Stimulated activated naive B cell treated with anti-CD40 and anti-IgM and Interleukin-4, amounts not matched to agents 10 μg/mL and 1 μg/mL and 100 μg/mL, for 72 hours (primary cell): ENCODE measurements around the gene CROCC2.
A peak's percentile ranks its signal among the peaks of the same experiment; 100 is the strongest.

ENCODE experiments used
- ATAC-seq, 2 donors: fragments of 150-1000 bp; cut with Tn5 transposase; replicated peaks; 2 replicates each; pipeline ENCODE4 v1.10.0; 2021; ENCODE audit warnings: moderate library complexity in 1 of 2
- DNase-seq: peaks from one replicate; pipeline ENCODE4 v3.0.0; 2021
- H3K27ac Mint-ChIP-seq: one replicate; pipeline ENCODE4 v1.8.0; 2022; ENCODE audit warnings: mild to moderate bottlenecking, mixed read lengths
- H3K27me3 Mint-ChIP-seq, 2 donors: one replicate each; pipeline ENCODE4 v1.8.0; 2022; ENCODE audit warnings: mixed read lengths in 2 of 2
- H3K36me3 Mint-ChIP-seq, 2 donors: one replicate each; pipeline ENCODE4 v1.8.0; 2022; ENCODE audit warnings: mixed read lengths in 2 of 2, mild to moderate bottlenecking in 1 of 2
- H3K4me1 Mint-ChIP-seq, 2 donors: one replicate each; pipeline ENCODE4 v1.8.0; 2022; ENCODE audit warnings: mixed read lengths in 2 of 2, mild to moderate bottlenecking in 1 of 2
- H3K4me3 Mint-ChIP-seq, 2 donors: one replicate each; pipeline ENCODE4 v1.8.0; 2022; ENCODE audit warnings: mild to moderate bottlenecking in 2 of 2, mixed read lengths in 2 of 2, moderate library complexity in 1 of 2
- H3K9me3 Mint-ChIP-seq, 2 donors: one replicate each; pipeline ENCODE4 v1.8.0; 2022; ENCODE audit warnings: mixed read lengths in 2 of 2, mild to moderate bottlenecking in 1 of 2

The CROCC2 gene

DNA sequence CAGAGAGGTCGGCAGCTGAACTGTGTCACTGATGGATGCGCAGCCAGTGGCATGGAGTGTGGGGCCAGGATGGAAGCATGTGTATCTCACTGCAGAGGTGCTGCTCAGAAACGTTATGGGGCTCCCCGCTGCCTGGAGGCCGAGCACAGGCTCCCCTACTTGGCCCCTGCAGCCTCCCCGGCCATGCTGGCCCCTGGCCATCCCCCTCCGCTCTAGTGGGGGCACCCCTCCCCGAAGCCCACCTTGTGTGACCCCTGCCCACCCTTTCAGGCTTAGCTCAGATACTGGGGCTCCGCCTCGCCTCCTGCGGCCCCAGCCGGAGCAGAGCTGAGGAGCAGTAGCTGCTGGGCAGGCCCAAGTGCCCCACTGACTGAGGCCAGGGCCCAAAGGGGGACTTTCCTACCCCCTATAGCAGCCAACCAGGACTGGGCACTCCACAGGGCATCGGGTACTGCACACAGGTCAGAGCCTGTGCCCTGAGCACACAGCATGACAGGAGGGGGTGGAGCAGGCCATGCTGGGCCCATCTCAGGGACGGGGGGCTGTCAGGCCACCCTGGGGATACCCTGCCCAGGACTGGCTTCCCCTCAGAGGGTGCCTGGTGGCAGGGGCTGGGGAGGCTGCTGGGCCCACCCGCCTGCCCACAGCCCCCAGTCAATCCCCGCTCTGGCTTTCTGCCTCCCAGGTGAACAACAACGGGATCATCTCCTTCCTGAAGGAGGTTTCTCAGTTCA, 123.6 kb downstream of the CROCC2 start:
- Mint-ChIP-seq H3K4me3 (no peak overlapping the region), H3K36me3 (peaks cover 5 to 8% of the 10 kb centered on the region in 2 donors), H3K9me3 (peaks cover 11% of the 10 kb centered on the region in 2 donors), H3K27ac (no peak overlapping the region), H3K27me3 (peaks cover 0 to 3% of the 10 kb centered on the region in 2 donors), H3K4me1 (peaks cover 8 to 11% of the 10 kb centered on the region in 2 donors)
- DNase-seq (no peak), ATAC-seq (no peak)

DNA sequence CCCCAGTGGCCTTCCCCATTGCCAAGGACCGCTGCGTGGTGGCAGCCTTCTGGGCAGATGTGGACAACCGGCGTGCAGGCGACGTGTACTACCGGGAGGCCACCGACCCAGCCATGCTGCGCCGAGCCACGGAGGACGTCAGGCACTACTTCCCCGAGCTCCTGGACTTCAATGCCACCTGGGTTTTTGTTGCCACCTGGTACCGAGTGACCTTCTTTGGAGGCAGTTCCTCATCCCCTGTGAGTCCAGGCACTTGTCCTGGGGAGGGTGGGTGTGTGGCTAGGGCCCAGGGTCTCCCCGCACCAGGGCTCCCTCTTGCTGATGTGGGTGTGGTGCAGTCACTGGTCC, 124.2 kb downstream of the CROCC2 start:
- Mint-ChIP-seq H3K4me1 (peaks cover 8 to 11% of the 10 kb centered on the region in 2 donors), H3K9me3 (peaks cover 9 to 11% of the 10 kb centered on the region in 2 donors), H3K4me3 (no peak overlapping the region)

DNA sequence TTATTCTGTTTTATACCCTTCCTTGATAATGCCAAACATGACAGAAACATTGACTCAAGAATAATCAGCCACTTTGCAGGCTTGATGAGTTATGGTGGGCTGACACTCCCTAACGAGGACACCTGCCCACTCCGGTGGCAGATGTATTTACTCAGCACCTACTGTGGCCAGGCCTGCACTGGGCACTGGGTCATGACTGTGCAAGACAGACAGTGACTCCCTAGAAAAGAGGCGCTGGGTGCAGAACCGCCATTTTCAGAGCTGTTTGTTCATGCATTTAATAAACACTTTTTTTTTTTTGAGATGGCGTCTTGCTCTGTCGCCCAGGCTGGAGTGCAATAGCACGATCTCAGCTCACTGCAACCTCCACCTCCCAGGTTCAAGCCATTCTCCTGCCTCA, 124.7 kb downstream of the CROCC2 start:
- no peak overlapping the region for H3K4me3 Mint-ChIP-seq
- ATAC-seq (no peak), DNase-seq (no peak)
- H3K9me3 Mint-ChIP-seq = peaks cover 6 to 8% of the 10 kb centered on the region in 2 donors
- H3K4me1 Mint-ChIP-seq = peaks cover 8 to 11% of the 10 kb centered on the region in 2 donors
- H3K36me3 Mint-ChIP-seq = peaks cover 0 to 4% of the 10 kb centered on the region in 2 donors
- no peak overlapping the region for H3K27ac Mint-ChIP-seq
- H3K27me3 Mint-ChIP-seq = peaks cover 0 to 3% of the 10 kb centered on the region in 2 donors

More for the DNA sequence above, 124.2 kb downstream of the CROCC2 start:
- no peak overlapping the region for H3K27ac Mint-ChIP-seq
- peaks cover 3 to 8% of the 10 kb centered on the region in 2 donors for H3K36me3 Mint-ChIP-seq
- H3K27me3 Mint-ChIP-seq = peaks cover 0 to 3% of the 10 kb centered on the region in 2 donors
- DNase-seq (no peak), ATAC-seq (no peak)

DNA sequence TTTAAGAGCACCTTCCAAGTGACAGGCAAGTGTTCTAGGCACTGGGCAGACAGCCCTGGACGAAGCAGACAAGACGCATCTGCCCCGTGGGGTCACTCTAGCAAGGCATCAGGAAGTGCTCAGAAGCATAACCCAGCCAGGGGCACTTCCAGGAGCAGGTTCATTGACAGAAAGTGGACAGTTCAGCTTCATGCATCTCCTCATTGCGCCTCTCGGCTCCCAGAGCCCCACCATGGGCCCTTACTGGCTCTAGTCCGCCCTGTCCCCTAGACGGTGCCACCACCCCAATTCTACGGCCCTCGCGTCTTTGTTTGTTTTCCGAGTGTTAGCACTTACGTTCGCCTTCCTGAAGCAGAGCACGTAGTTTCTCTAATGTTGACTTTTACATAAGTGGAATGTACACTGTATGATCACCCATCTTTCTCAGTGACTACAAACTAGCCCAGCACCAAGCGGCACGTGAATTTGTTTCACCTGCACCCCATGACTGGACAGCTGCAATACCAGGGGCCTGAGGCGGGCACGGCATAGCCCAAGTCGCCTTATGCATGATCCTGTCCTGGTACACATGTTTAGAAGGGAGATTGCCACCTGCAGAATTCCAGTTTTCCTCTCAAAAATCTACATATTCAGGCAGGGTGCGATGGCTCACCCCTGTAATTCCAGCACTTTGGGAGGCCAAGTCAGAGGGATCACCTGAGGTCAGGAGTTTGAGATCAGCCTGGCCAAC, 125.5 kb downstream of the CROCC2 start:
- H3K9me3 Mint-ChIP-seq = peaks cover 3 to 4% of the 10 kb centered on the region in 2 donors
- no peak overlapping the region for H3K4me3 Mint-ChIP-seq
- H3K36me3 Mint-ChIP-seq = no peaks in the 10 kb centered on the region
- peaks cover 11 to 14% of the 10 kb centered on the region in 2 donors for H3K4me1 Mint-ChIP-seq
- no peak overlapping the region for H3K27ac Mint-ChIP-seq
- H3K27me3 Mint-ChIP-seq = peaks cover 0 to 3% of the 10 kb centered on the region in 2 donors
- DNase-seq = no peak
- no peak for ATAC-seq

DNA sequence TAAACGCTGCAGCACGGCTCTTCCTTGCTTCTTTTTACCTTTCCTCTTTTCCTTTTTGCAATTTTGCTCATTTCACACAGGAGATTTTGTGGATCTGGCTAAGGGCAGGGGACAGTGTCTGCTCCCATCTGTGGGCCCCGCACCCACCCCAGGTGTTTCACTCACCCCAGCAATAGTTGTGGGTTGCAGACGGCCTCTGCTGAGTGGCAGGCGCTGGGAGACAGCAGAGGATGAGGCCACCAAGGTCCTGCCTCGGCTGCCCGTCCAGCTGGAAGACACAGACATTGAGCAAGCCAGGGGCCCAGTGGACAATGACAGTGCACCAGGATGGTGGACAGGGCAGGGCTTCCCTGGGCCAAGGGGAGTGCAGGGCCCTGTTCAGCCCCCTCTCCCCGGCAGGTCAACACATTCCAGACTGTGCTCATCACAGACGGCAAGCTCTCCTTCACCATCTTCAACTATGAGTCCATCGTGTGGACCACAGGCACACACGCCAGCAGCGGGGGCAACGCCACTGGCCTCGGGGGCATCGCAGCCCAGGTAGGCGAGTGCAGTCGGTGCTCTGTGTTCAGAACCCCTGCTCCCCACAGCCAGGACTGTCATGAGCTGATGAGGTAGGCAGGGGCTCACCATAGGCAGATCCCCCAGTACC, 127.3 kb downstream of the CROCC2 start:
- DNase-seq (no peak), ATAC-seq (no peak)
- Mint-ChIP-seq H3K9me3 (no peaks in the 10 kb centered on the region), H3K4me3 (no peak overlapping the region), H3K36me3 (no peaks in the 10 kb centered on the region), H3K27ac (no peak overlapping the region), H3K27me3 (peaks cover 0 to 3% of the 10 kb centered on the region in 2 donors), H3K4me1 (peaks cover 20 to 30% of the 10 kb centered on the region in 2 donors)

DNA sequence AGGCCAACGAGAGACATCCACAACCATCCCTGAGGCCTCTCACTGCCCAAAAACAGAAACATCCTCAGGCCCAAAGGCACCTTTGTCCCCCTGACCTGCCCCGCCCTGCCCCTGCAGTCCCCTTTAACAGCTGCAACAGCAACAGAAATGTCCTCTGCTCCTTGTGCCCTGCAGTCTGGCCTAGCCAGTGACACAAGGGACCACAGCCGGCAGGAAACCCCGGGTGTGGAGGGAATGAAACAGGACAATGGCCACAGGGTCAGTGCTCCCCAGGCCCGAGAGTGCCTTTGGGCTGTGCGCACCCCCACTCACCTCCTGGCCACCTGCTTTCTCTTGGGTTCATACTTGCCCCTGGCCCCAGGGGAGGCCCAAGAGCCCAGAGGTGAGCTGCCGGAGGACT, 127.9 kb downstream of the CROCC2 start:
- H3K4me3 Mint-ChIP-seq = no peak overlapping the region

DNA sequence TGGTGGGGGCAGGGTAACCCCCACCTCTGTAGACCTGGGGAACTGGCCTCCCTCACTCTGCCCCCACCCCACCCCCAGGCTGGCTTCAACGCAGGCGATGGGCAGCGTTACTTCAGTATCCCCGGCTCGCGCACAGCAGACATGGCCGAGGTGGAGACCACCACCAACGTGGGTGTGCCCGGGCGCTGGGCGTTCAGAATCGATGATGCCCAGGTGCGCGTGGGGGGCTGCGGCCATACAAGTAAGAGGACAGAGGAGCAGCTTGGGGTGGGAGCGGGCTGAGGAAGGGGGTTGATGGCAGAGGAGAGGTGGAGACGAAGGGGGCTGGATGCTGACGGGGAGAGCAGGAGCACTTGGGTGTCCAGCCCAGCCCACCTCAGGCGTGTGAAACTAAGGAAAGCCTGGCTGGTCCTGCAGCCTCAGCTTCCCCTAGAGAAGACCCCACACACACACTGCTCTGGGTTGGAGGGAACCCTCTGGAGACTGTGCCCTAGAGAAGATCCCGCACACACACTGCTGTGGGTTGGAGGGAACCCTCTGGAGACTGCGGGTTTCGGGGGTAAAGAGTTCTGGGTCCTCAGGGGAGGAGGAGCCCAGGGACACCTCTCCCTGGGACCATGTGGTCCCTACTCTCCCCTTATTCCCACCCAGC, 128.5 kb downstream of the CROCC2 start:
- peaks cover 26 to 42% of the 10 kb centered on the region in 2 donors for H3K4me1 Mint-ChIP-seq
- peaks cover 0 to 3% of the 10 kb centered on the region in 2 donors for H3K27me3 Mint-ChIP-seq
- H3K27ac Mint-ChIP-seq = peak overlapping the region; percentile 20
- H3K4me3 Mint-ChIP-seq = no peak overlapping the region
- DNase-seq = no peak
- no peaks in the 10 kb centered on the region for H3K9me3 Mint-ChIP-seq
- ATAC-seq = no peak
- H3K36me3 Mint-ChIP-seq = no peaks in the 10 kb centered on the region

More for the DNA sequence above, 127.9 kb downstream of the CROCC2 start:
- peaks cover 0 to 3% of the 10 kb centered on the region in 2 donors for H3K27me3 Mint-ChIP-seq
- H3K36me3 Mint-ChIP-seq = no peaks in the 10 kb centered on the region
- H3K27ac Mint-ChIP-seq = no peak overlapping the region
- H3K4me1 Mint-ChIP-seq = peaks cover 23 to 36% of the 10 kb centered on the region in 2 donors
- DNase-seq (no peak), ATAC-seq (no peak)
- no peaks in the 10 kb centered on the region for H3K9me3 Mint-ChIP-seq

DNA sequence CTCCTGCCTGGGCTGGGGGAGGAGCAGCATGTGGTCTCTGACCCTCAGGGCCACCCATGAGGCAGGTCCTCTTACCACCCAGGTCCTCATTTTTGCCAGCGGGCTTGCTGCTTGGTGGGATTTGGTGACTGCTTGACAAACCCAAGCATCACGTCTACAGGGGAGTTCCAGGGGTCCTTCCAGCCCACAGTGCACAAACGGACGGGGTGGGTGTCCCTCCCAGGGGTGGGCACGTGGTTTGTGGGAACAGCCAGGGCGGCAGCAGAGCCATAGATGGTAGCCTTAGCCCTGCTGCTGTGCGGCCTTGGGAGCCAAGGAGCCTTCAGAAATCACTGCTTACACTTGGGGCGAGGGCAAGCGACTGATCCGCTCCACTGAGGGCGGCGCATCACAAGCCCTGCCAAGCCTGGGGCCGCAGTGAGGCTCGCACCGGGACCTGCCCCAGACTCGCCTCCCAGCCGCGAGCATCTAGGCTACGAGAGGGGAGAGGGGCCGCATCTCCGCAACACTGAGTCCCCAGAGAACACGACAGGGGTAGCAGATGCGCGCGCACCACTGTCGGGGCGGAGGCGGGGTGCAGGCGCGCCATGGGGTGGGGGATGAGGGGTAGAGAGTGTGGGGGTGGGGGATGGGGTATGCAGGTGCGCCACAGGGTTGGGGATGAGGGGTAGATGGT, 129.1 kb downstream of the CROCC2 start:
- no peaks in the 10 kb centered on the region for H3K9me3 Mint-ChIP-seq
- peaks cover 0 to 3% of the 10 kb centered on the region in 2 donors for H3K27me3 Mint-ChIP-seq
- DNase-seq (no peak), ATAC-seq (no peak)
- H3K4me3 Mint-ChIP-seq = peak overlapping the region in 1 of 2 donors; percentile 41
- peak overlapping the region; percentile 20 for H3K27ac Mint-ChIP-seq
- peaks cover 28 to 49% of the 10 kb centered on the region in 2 donors for H3K4me1 Mint-ChIP-seq
- H3K36me3 Mint-ChIP-seq = peaks cover 0 to 2% of the 10 kb centered on the region in 2 donors

DNA sequence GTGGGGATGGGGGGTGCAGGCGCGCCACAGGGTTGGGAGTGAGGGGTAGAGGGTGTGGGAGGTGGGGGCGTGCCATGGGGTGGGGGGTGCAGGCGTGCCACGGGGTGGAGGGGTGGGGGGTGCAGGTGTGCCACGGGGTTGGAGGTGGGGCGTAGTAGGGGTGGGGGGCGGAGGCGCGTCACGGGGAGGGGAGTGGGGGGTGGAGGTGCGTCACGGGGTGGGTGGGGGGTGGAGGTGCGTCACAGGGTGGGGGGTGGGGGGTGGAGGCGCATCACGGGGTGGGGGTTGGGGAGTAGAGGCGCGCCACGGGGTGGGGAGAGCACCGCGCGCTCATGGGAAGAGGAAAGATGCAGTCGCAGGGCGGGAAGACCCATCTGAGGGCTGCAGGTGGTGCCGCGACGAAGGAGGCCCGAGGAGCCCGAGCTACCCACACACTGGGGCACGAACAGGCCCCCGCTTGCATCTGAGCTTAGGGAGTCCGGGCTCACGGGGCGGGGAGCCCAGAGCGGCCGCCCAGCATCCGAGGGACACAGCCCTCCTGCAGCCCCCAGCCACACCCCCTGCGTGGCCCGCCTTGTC, 129.8 kb downstream of the CROCC2 start:
- peak overlapping the region; percentile 86 for H3K27ac Mint-ChIP-seq

DNA sequence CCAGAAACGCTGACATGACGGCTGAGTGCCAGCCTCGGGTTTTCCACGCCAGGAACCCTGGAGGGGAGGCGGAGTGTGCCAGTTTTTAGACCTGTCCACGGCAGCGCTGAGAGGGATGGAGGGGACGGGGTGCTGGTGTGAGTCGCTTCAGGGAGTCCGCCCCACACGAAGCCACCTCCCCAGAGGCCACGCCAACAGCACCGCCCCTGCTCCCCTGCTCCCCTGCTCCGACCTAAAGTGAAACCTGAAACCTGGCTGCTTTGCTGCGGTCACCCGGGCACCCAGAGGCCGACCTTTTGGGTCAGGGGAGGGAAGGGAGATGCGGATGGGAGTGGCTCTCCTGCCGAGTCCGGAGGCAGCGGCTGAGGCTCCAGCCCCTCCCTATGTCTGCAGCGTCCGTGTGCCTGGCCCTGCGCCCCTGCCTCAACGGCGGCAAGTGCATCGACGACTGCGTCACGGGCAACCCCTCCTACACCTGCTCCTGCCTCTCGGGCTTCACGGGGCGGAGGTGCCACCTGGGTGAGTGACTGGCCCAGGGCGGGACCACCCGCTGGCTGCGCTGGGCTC, 130.3 kb downstream of the CROCC2 start:
- peaks cover 0 to 5% of the 10 kb centered on the region in 2 donors for H3K36me3 Mint-ChIP-seq
- H3K27me3 Mint-ChIP-seq = peaks cover 0 to 3% of the 10 kb centered on the region in 2 donors
- peak; percentile 86 to 88 for ATAC-seq
- peaks cover 31 to 55% of the 10 kb centered on the region in 2 donors for H3K4me1 Mint-ChIP-seq
- peak; percentile 69 for DNase-seq
- H3K4me3 Mint-ChIP-seq = peak overlapping the region; percentile 82 to 86
- H3K27ac Mint-ChIP-seq = peak overlapping the region; percentile 86
- no peaks in the 10 kb centered on the region for H3K9me3 Mint-ChIP-seq

More for the DNA sequence above, 129.8 kb downstream of the CROCC2 start:
- peak overlapping the region; percentile 82 to 86 for H3K4me3 Mint-ChIP-seq
- H3K9me3 Mint-ChIP-seq = no peaks in the 10 kb centered on the region
- DNase-seq (no peak), ATAC-seq (peak; percentile 41)
- peaks cover 0 to 5% of the 10 kb centered on the region in 2 donors for H3K36me3 Mint-ChIP-seq
- peaks cover 33 to 55% of the 10 kb centered on the region in 2 donors for H3K4me1 Mint-ChIP-seq
- peaks cover 0 to 3% of the 10 kb centered on the region in 2 donors for H3K27me3 Mint-ChIP-seq

DNA sequence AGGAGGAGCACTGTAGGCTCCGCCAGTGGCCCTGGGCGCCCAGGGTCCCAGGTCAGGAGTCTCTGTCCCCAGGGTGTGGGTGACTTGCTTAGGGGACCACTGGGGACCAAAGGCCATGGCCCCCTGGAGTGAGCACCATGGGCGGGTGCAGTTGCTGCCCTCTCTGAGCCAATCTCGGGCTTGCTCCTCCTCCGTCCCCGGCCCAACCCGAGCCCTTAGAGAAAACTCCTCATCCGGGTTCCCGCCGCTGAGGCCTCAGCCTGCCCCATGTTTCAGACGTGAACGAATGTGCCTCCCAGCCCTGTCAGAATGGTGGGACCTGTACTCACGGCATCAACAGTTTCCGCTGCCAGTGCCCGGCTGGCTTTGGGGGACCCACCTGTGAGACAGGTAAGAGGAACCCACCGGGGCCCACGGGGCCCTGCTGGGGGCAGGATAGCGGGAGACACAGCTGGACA, 130.9 kb downstream of the CROCC2 start:
- Mint-ChIP-seq H3K9me3 (no peaks in the 10 kb centered on the region), H3K4me3 (peak overlapping the region; percentile 82 to 86), H3K4me1 (peaks cover 32 to 57% of the 10 kb centered on the region in 2 donors), H3K36me3 (peaks cover 0 to 5% of the 10 kb centered on the region in 2 donors), H3K27ac (peak overlapping the region; percentile 10), H3K27me3 (no peaks in the 10 kb centered on the region)
- DNase-seq (no peak), ATAC-seq (peak in 1 of 2 donors; percentile 18)

DNA sequence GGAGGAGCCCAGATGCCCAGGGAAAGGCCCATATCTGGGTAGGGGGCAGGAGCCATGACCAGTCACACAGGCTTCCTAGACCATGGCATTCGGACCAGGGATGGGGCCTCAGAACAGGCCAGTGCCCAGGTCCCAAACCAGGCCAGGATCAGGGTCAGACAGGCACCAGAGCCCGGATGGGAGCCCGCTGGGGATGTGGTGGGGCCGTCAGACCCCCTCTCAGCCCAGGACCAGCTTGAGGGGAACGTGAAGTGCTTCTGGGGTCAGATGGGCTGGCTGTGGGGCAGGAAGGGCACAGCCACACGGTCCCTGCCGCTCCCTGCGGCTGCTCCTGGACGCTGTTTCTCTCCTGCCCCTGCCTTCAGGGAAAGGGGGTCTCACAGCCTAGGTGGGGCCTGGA, 131.4 kb downstream of the CROCC2 start:
- no peak for DNase-seq
- H3K27ac Mint-ChIP-seq = no peak overlapping the region
- H3K9me3 Mint-ChIP-seq = no peaks in the 10 kb centered on the region
- H3K27me3 Mint-ChIP-seq = no peaks in the 10 kb centered on the region
- H3K4me1 Mint-ChIP-seq = peaks cover 36 to 62% of the 10 kb centered on the region in 2 donors
- peak overlapping the region; percentile 82 to 86 for H3K4me3 Mint-ChIP-seq
- peaks cover 0 to 5% of the 10 kb centered on the region in 2 donors for H3K36me3 Mint-ChIP-seq
- ATAC-seq = no peak
